AG04450 (cell line): Measurements from ENCODE around the gene ZNF280B. TPM values are rescaled to one million over a fixed set of nuclear protein-coding genes. Genes with fewer than 3 reads are reported as not detected.
"Not testable (repeated sequence)": the region's sequence is repeated elsewhere in the genome, so short reads cannot be mapped to it uniquely, and the experiment has no call there.

Experiments used
- CTCF ChIA-PET: fragments of 300-600, 350-600 bp; formaldehyde crosslinking; extraction: SDS; loops from one replicate; lab custom pipeline; 2022; ENCODE audit warnings: antibody characterized with exemption, inconsistent platforms; lab: Charles Lee
- POLR2A ChIA-PET: fragments of 350-600 bp; formaldehyde crosslinking; extraction: SDS; loops from one replicate; lab custom pipeline; 2021; ENCODE audit warnings: antibody characterized with exemption, inconsistent platforms; lab: Yijun Ruan, JAX
- DNase-seq: peaks from one replicate; pipeline ENCODE4 v3.0.0-alpha.2; 2011; ENCODE audit warnings: low read depth, low spot score
- H3K27ac ChIP-seq: one replicate; pipeline ENCODE4 v1.5.1; 2012; ENCODE audit warnings: low read depth, low read length, control low read depth
- H3K27me3 ChIP-seq: one replicate; pipeline ENCODE4 v1.6.0; 2012; ENCODE audit warnings: low read length; ENCODE audit not compliant: control insufficient read depth, insufficient read depth
- H3K4me3 ChIP-seq: 2 replicates; pipeline ENCODE4 v1.5.1; 2011; ENCODE audit warnings: mild to moderate bottlenecking, low read depth, low read length, control low read depth
- H3K9me3 ChIP-seq: 2 replicates; pipeline ENCODE4 v1.5.1; 2012; ENCODE audit warnings: low read length; ENCODE audit not compliant: control insufficient read depth, insufficient read depth
- polyA plus RNA-seq: library from polyadenylated mRNA; depleted of rRNA; stranded (reverse); fragments of >200 nt; gene quantifications from 2 replicates; pipeline ENCODE4 v1.2.3, GENCODE V29; 2011
- TF ChIP-seq, protein P1 (sequence below): IDR thresholded peaks from 2 replicates; pipeline ENCODE4 v1.5.1; 2011; ENCODE audit warnings: low read depth, low read length, control low read depth, inconsistent platforms

The ZNF280B gene
- polyA plus RNA-seq, 1 experiment = 2.3 TPM

DNA sequence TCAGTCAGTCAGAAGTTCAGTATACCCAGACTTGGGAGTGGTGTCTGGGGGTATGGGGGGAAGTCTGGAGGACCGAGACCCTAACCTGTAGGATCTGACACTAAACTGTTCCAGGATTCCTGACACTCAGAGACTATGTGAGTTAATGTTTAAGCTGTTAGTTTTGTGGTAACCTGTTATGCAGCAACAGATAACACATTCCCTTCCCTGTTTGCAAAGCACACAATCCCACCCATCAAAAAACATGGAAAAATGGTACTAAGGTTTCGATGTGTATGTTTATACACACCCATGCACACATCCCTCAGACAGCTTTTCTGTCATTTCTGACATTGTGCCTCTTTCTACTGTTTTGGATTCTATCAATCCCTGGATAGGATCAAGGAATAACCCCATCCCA lies 27.6 kb downstream of the ZNF280B start:
- POLR2A ChIA-PET = no interaction called here
- Histone ChIP-seq H3K4me3 (no peak overlapping the region), H3K9me3 (no peaks in the 10 kb centered on the region), H3K27me3 (no peaks in the 10 kb centered on the region), H3K27ac (no peak overlapping the region)
- DNase-seq = no peak
- CTCF ChIA-PET = interaction anchor here (1.3 to 2.8 kb wide), 2 partner anchors 16 to 28 kb away, joined by 5 to 12 read pairs; partner anchors contain the start of gene ZNF280B
- TF ChIP-seq, protein P1, sequence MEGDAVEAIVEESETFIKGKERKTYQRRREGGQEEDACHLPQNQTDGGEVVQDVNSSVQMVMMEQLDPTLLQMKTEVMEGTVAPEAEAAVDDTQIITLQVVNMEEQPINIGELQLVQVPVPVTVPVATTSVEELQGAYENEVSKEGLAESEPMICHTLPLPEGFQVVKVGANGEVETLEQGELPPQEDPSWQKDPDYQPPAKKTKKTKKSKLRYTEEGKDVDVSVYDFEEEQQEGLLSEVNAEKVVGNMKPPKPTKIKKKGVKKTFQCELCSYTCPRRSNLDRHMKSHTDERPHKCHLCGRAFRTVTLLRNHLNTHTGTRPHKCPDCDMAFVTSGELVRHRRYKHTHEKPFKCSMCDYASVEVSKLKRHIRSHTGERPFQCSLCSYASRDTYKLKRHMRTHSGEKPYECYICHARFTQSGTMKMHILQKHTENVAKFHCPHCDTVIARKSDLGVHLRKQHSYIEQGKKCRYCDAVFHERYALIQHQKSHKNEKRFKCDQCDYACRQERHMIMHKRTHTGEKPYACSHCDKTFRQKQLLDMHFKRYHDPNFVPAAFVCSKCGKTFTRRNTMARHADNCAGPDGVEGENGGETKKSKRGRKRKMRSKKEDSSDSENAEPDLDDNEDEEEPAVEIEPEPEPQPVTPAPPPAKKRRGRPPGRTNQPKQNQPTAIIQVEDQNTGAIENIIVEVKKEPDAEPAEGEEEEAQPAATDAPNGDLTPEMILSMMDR = no peak

DNA sequence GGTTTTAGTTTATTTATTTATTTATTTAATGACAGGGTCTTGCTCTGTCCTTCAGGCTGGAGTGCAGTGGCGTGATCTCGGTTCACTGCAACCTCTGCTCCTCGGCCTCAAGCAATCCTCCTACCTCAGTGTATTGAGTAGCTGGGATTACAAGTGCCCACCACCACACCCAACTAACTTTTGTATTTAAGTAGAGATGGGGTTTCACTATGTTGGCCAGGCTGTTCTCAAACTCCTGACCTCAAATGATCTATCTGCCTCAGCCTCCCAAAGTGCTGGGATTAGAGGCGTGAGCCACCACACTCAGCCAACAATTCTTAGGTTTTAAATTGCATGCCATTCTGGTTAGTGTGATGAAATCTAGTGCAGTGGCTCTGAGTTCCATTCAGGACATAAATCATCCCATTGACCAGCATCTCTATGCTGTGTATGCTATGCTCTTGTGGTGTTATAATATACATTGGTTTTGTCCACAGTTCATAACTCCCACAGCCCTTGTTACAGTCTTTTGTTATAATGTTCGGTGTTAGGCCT lies 28.5 kb downstream of the ZNF280B start:
- TF ChIP-seq, protein P1 = no peak
- DNase-seq = no peak
- H3K27me3 ChIP-seq = no peaks in the 10 kb centered on the region

DNA sequence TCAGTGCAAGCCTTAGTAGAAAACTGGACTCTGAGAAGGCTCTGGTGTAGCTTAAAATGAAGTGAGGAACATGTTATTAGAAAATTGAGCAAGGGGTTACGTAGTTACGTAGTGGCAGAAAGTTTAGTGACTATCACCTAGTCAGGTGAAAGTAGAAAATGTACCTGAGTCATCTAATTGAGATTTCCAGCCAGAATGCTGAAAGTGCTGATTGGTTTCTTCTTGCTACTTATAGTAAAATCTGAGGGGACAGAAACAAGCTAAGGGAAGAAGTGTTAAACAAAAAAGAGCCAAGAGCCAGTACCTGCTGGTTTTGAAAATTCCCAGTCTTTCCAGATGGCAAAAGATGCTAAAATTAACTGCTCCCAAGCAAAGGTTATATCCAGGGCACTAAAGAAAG lies 29.4 kb downstream of the ZNF280B start:
- Histone ChIP-seq H3K27ac (no peak overlapping the region), H3K27me3 (no peaks in the 10 kb centered on the region), H3K4me3 (no peak overlapping the region), H3K9me3 (no peaks in the 10 kb centered on the region)
- ChIA-PET POLR2A (no interaction called here), CTCF (interaction anchor here (1.2 to 1.9 kb wide), 2 partner anchors 15 to 97 kb away, joined by 4 to 8 read pairs; no protein-coding TSS in a partner anchor)
- TF ChIP-seq, protein P1 = no peak
- no peak for DNase-seq

More for the DNA sequence above, 28.5 kb downstream of the ZNF280B start:
- Histone ChIP-seq H3K4me3 (no peak overlapping the region), H3K27ac (no peak overlapping the region), H3K9me3 (no peaks in the 10 kb centered on the region)
- POLR2A ChIA-PET = no interaction called here
- CTCF ChIA-PET = interaction anchor here (1.3 kb wide), 1 partner anchor 29 kb away, joined by 5 read pairs; the partner anchor contains the start of gene ZNF280B

DNA sequence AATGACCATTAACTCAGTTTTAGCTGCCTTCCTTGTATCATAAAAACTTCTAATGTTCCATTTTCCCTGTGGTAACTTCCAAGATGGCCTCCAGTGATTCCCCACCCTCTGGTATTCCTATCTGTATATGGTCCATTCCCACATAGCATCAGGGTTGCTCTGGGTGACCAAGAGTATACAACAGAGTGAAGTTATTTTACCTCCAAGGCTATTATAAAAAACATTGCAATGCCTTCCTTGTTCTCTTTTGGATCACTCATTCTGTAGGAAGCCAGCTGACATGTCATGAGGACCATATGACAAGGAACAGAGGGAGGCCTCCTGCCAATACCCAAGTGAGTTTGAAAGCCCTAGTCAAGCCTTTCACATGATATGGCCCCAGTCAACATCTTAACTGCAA lies 30.1 kb downstream of the ZNF280B start:
- no peaks in the 10 kb centered on the region for H3K9me3 ChIP-seq
- TF ChIP-seq, protein P1 = no peak
- no peak overlapping the region for H3K27ac ChIP-seq
- ChIA-PET CTCF (interaction anchor here (1.2 to 1.9 kb wide), 2 partner anchors 15 to 98 kb away, joined by 4 to 8 read pairs; no protein-coding TSS in a partner anchor), POLR2A (no interaction called here)
- H3K27me3 ChIP-seq = no peaks in the 10 kb centered on the region
- DNase-seq = no peak
- H3K4me3 ChIP-seq = no peak overlapping the region

DNA sequence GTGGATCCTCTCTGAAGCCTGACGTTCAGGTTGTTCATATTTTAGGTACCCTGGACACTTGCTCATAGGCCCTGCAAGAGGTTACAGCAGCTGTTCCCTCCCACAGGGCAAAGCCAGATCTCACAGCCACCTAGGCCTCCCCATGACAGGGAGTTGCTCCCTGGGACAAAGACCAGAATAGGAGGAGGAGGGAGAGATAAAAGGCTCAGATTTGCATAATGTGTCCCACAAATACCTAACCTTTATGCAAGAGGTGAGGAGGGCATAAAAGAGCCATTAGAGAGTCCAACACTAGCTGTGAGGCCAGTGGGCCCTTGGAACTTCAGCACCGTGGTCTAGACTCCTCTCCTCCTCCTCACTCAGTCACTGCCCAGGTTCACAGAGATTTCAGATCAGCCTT lies 33.8 kb downstream of the ZNF280B start:
- TF ChIP-seq, protein P1 = no peak
- Histone ChIP-seq H3K4me3 (no peak overlapping the region), H3K27ac (no peak overlapping the region), H3K27me3 (no peaks in the 10 kb centered on the region), H3K9me3 (no peaks in the 10 kb centered on the region)
- POLR2A ChIA-PET = no interaction called here
- CTCF ChIA-PET = interaction anchor here (0.7 to 1.7 kb wide), 2 partner anchors 11 to 296 kb away, joined by 3 to 6 read pairs; no protein-coding TSS in a partner anchor
- no peak for DNase-seq

DNA sequence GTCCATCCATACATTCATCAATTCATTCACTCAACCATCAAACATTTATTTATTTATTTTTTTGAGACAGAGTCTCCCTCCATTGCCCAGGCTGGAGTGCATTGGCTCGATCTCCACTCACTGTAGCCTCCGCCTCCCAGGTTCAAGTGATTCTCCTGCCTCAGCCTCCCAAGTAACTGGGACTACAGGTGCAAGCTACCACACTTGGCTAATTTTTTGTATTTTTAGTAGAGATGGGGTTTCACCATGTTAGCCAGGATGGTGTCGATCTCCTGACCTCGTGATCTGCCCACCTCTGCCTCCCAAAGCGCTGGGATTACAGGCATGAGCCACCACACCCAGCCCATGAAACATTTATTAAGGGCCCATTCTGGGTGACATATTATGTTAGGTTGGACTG lies 37.4 kb downstream of the ZNF280B start:
- DNase-seq, H3K4me3 ChIP-seq, CTCF ChIA-PET: not testable (repeated sequence)

More for the DNA sequence above, 37.4 kb downstream of the ZNF280B start:
- H3K27me3 ChIP-seq, H3K9me3 ChIP-seq, H3K27ac ChIP-seq, POLR2A ChIA-PET: not testable (repeated sequence)
